ENCODE results near the gene FAM83D.
"Not testable (repeated sequence)": the region's sequence is repeated elsewhere in the genome, so short reads cannot be mapped to it uniquely, and the experiment has no call there.

Gene FAM83D

DNA sequence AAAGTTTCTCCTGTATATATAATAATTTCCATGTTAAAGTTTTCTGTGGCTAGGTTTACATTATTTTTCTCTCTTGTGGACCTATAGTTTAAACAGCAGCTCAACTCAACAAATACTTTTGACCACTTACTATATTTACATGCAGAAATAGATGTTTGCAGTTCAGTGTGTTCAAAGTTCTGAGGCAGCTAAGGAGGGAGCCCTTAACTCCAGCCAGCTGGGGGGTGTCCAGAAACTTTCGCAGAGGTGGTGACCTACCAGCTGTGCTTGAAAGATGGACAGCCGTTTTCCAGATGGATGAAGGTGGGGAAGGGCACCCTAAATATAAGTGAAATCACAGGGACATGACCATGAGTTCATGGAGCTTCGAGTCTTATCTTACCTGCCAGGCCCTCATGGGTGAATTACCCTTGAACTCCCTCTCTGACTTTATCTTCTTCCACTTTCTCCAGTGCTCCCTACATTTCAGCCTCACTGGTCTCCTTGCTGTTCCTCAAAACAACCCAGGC lies 69.4 kb downstream of the FAM83D start:
- no peaks in the 10 kb centered on the region for H3K4me1 ChIP-seq (ENCODE audit: control insufficient read depth, insufficient read depth, low read depth, low read length)
- H2BK5ac ChIP-seq (ENCODE audit: low read depth, low read length, poor library complexity, severe bottlenecking), result no peak overlapping the region
- peaks cover 18 to 76% of the 10 kb centered on the region in 2 experiments for H3K36me3 ChIP-seq (ENCODE audit: control insufficient read depth in 1 of 2, insufficient read depth in 2 of 2, low read depth in 1 of 2, low read length in 2 of 2)
- H2BK120ac ChIP-seq (ENCODE audit: low read depth, low read length), result no peak overlapping the region
- no peak overlapping the region for H3K18ac ChIP-seq (ENCODE audit: low read depth in 1 of 2, low read length in 2 of 2)
- H3K4me3 ChIP-seq (ENCODE audit: insufficient read depth in 1 of 2, low read depth in 1 of 2, low read length in 2 of 2), result no peak overlapping the region
- no peak for DNase-seq
- H3K9ac ChIP-seq (ENCODE audit: low read length), result no peak overlapping the region
- WGBS, result 97% methylated on average over 3 of the region's 3 CpGs
- no peak overlapping the region for H2BK12ac ChIP-seq (ENCODE audit: low read length in 2 of 2)
- H3K79me1 ChIP-seq (replicated peaks; ENCODE audit: low read length, poor library complexity, severe bottlenecking), result peaks cover 17% of the 10 kb centered on the region
- H3K23ac ChIP-seq (ENCODE audit: low read length in 2 of 2), result no peak overlapping the region
- no peak overlapping the region for H2AFZ ChIP-seq (ENCODE audit: low read depth, low read length)
- H3K27me3 ChIP-seq (ENCODE audit: control insufficient read depth in 1 of 2, insufficient read depth in 1 of 2, low read length in 2 of 2), result no peaks in the 10 kb centered on the region
- no peaks in the 10 kb centered on the region for H3K9me3 ChIP-seq (ENCODE audit: control insufficient read depth, low read length)
- no peak overlapping the region for H4K8ac ChIP-seq (ENCODE audit: low read length)
- H4K91ac ChIP-seq (ENCODE audit: low read length), result no peak overlapping the region
- H2BK15ac ChIP-seq (ENCODE audit: low read depth, poor library complexity, severe bottlenecking), result no peak overlapping the region
- no peak overlapping the region for H3K14ac ChIP-seq (ENCODE audit: low read length in 2 of 2)
- H3K4ac ChIP-seq (ENCODE audit: low read depth in 1 of 2, low read length in 2 of 2), result no peak overlapping the region
- H3K27ac ChIP-seq (ENCODE audit: low read length, poor library complexity, severe bottlenecking), result no peak overlapping the region
- H2AK5ac ChIP-seq (ENCODE audit: low read length, severe bottlenecking), result no peak overlapping the region
- H3K4me2 ChIP-seq (ENCODE audit: low read length, poor library complexity, severe bottlenecking), result no peak overlapping the region

DNA sequence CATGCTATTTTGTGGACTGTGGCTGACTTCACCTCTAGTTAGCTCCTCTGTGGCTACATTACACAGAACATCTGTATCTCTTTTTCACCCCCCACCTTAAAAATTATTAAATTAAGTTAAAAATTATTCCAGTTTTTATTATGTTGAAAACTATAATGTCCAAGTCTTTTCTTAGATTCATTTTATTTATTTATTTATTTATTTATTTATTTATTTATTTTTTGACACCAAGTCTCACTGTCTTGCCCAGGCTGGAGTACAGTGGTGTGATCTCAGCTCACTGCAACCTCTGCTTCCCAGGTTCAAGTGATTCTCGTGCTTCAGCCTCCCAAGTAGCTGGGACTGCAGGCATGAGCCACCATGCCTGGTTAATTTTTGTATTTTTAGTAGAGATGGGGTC lies 70.6 kb downstream of the FAM83D start:
- Histone ChIP-seq H3K36me3 (ENCODE audit: control insufficient read depth in 1 of 2, insufficient read depth in 2 of 2, low read depth in 1 of 2, low read length in 2 of 2) (peaks cover 24 to 76% of the 10 kb centered on the region in 2 experiments), H3K79me1 (replicated peaks; ENCODE audit: low read length, poor library complexity, severe bottlenecking) (peaks cover 14% of the 10 kb centered on the region)
- H3K9ac ChIP-seq (ENCODE audit: low read length); H2BK15ac ChIP-seq (ENCODE audit: low read depth, poor library complexity, severe bottlenecking); DNase-seq; H3K4ac ChIP-seq (ENCODE audit: low read depth in 1 of 2, low read length in 2 of 2); H3K27me3 ChIP-seq (ENCODE audit: control insufficient read depth in 1 of 2, insufficient read depth in 1 of 2, low read length in 2 of 2); H2BK12ac ChIP-seq (ENCODE audit: low read length in 2 of 2); H2AFZ ChIP-seq (ENCODE audit: low read depth, low read length); H3K4me3 ChIP-seq (ENCODE audit: insufficient read depth in 1 of 2, low read depth in 1 of 2, low read length in 2 of 2); H2BK120ac ChIP-seq (ENCODE audit: low read depth, low read length); H3K27ac ChIP-seq (ENCODE audit: low read length, poor library complexity, severe bottlenecking); H2AK5ac ChIP-seq (ENCODE audit: low read length, severe bottlenecking); H3K14ac ChIP-seq (ENCODE audit: low read length in 2 of 2); H3K4me1 ChIP-seq (ENCODE audit: control insufficient read depth, insufficient read depth, low read depth, low read length); H2BK5ac ChIP-seq (ENCODE audit: low read depth, low read length, poor library complexity, severe bottlenecking); H3K9me3 ChIP-seq (ENCODE audit: control insufficient read depth, low read length); H3K23ac ChIP-seq (ENCODE audit: low read length in 2 of 2); H3K18ac ChIP-seq (ENCODE audit: low read depth in 1 of 2, low read length in 2 of 2); H3K4me2 ChIP-seq (ENCODE audit: low read length, poor library complexity, severe bottlenecking); H4K91ac ChIP-seq (ENCODE audit: low read length); H4K8ac ChIP-seq (ENCODE audit: low read length): not testable (repeated sequence)
- 100% methylated on average over 1 of the region's 1 CpG for WGBS

DNA sequence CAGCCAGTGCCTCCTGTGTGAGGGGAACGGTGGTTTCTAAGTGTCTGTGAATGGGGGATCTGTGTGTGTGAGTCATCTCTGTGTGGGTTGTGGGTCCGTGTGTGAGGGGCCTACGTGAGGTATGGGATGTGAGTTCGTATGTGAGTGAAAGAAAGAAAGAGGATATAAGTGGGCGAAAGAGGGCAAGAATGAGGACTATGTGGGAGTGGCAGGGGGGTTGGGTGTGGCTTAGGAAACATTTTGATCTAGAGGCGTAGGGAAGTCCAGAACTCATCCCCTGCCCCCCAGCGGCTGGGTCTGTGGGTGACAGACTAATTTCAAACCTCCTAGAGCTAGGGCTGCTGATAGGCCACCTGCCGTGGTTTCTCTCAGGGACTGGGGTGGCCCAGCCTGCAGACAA lies 71.4 kb downstream of the FAM83D start:
- Histone ChIP-seq H3K23ac (ENCODE audit: low read length in 2 of 2) (no peak overlapping the region), H3K4ac (ENCODE audit: low read depth in 1 of 2, low read length in 2 of 2) (peak overlapping the region in 1 of 2 experiments; percentile 28), H3K18ac (ENCODE audit: low read depth in 1 of 2, low read length in 2 of 2) (no peak overlapping the region), H3K14ac (ENCODE audit: low read length in 2 of 2) (no peak overlapping the region), H2BK5ac (ENCODE audit: low read depth, low read length, poor library complexity, severe bottlenecking) (no peak overlapping the region), H3K9me3 (ENCODE audit: control insufficient read depth, low read length) (no peaks in the 10 kb centered on the region), H4K8ac (ENCODE audit: low read length) (no peak overlapping the region), H4K91ac (ENCODE audit: low read length) (no peak overlapping the region), H2BK15ac (ENCODE audit: low read depth, poor library complexity, severe bottlenecking) (no peak overlapping the region), H2BK12ac (ENCODE audit: low read length in 2 of 2) (no peak overlapping the region), H2AK5ac (ENCODE audit: low read length, severe bottlenecking) (no peak overlapping the region), H3K4me2 (ENCODE audit: low read length, poor library complexity, severe bottlenecking) (no peak overlapping the region), H3K79me1 (replicated peaks; ENCODE audit: low read length, poor library complexity, severe bottlenecking) (peaks cover 13% of the 10 kb centered on the region), H3K9ac (ENCODE audit: low read length) (no peak overlapping the region), H2AFZ (ENCODE audit: low read depth, low read length) (no peak overlapping the region), H3K27ac (ENCODE audit: low read length, poor library complexity, severe bottlenecking) (no peak overlapping the region), H3K27me3 (ENCODE audit: control insufficient read depth in 1 of 2, insufficient read depth in 1 of 2, low read length in 2 of 2) (no peaks in the 10 kb centered on the region), H3K36me3 (ENCODE audit: control insufficient read depth in 1 of 2, insufficient read depth in 2 of 2, low read depth in 1 of 2, low read length in 2 of 2) (peaks cover 29 to 77% of the 10 kb centered on the region in 2 experiments), H2BK120ac (ENCODE audit: low read depth, low read length) (no peak overlapping the region), H3K4me1 (ENCODE audit: control insufficient read depth, insufficient read depth, low read depth, low read length) (no peaks in the 10 kb centered on the region), H3K4me3 (ENCODE audit: insufficient read depth in 1 of 2, low read depth in 1 of 2, low read length in 2 of 2) (no peak overlapping the region)
- DNase-seq, result no peak
- 88% methylated on average over 8 of the region's 8 CpGs for WGBS

DNA sequence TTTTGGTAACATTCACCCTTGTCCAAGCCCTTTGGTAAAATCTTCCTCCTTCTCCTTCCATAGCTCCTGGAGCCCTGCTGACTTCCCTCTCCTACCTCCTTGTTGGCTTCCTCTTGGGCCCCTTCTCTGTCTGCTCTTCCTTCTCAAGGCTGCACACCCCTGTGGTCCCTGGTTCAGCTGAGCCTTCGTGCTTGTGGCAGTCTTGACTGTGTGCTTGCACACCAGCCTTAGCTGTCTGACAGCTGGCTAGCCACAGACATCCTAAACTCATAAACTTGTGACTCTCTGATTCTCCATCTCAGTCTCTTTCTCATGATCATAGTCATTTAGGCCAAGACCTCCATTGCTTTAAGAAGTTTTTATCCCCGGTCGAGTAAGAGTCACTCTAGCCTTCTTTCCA lies 73.0 kb downstream of the FAM83D start:
- Histone ChIP-seq H3K9me3 (ENCODE audit: control insufficient read depth, low read length) (no peaks in the 10 kb centered on the region), H3K23ac (ENCODE audit: low read length in 2 of 2) (no peak overlapping the region), H4K8ac (ENCODE audit: low read length) (no peak overlapping the region), H3K4me1 (ENCODE audit: control insufficient read depth, insufficient read depth, low read depth, low read length) (no peaks in the 10 kb centered on the region), H2BK120ac (ENCODE audit: low read depth, low read length) (no peak overlapping the region), H3K4ac (ENCODE audit: low read depth in 1 of 2, low read length in 2 of 2) (no peak overlapping the region), H4K91ac (ENCODE audit: low read length) (no peak overlapping the region), H2BK5ac (ENCODE audit: low read depth, low read length, poor library complexity, severe bottlenecking) (no peak overlapping the region), H3K14ac (ENCODE audit: low read length in 2 of 2) (no peak overlapping the region), H3K27ac (ENCODE audit: low read length, poor library complexity, severe bottlenecking) (no peak overlapping the region), H3K9ac (ENCODE audit: low read length) (no peak overlapping the region), H3K4me3 (ENCODE audit: insufficient read depth in 1 of 2, low read depth in 1 of 2, low read length in 2 of 2) (no peak overlapping the region), H2AK5ac (ENCODE audit: low read length, severe bottlenecking) (no peak overlapping the region), H2BK15ac (ENCODE audit: low read depth, poor library complexity, severe bottlenecking) (no peak overlapping the region), H3K18ac (ENCODE audit: low read depth in 1 of 2, low read length in 2 of 2) (no peak overlapping the region), H2AFZ (ENCODE audit: low read depth, low read length) (no peak overlapping the region), H3K79me1 (replicated peaks; ENCODE audit: low read length, poor library complexity, severe bottlenecking) (peaks cover 10% of the 10 kb centered on the region), H3K27me3 (ENCODE audit: control insufficient read depth in 1 of 2, insufficient read depth in 1 of 2, low read length in 2 of 2) (no peaks in the 10 kb centered on the region), H3K36me3 (ENCODE audit: control insufficient read depth in 1 of 2, insufficient read depth in 2 of 2, low read depth in 1 of 2, low read length in 2 of 2) (peaks cover 32 to 88% of the 10 kb centered on the region in 2 experiments), H3K4me2 (ENCODE audit: low read length, poor library complexity, severe bottlenecking) (no peak overlapping the region), H2BK12ac (ENCODE audit: low read length in 2 of 2) (no peak overlapping the region)
- 96% methylated on average over 3 of the region's 3 CpGs for WGBS
- no peak for DNase-seq

All from mesenchymal stem cell (in vitro differentiated cells and primary cell).